ENCODE measurements around the gene LNPK.

GRCh38 chr2:175976391-175977157, 25.5 kb downstream of the LNPK start:
- no peak for TF ChIP-seq CTCF (IDR thresholded peaks at IDR 0.05; ENCODE audit: borderline replicate concordance, extremely low read depth, low read length, poor library complexity, severe bottlenecking)
- TF ChIP-seq EZH2 (IDR thresholded peaks at IDR 0.05; ENCODE audit: borderline replicate concordance, low read depth, low read length, severe bottlenecking) = no peak

Data from DND-41 (cell line).